ENCODE data around the gene ESYT1.

DNA sequence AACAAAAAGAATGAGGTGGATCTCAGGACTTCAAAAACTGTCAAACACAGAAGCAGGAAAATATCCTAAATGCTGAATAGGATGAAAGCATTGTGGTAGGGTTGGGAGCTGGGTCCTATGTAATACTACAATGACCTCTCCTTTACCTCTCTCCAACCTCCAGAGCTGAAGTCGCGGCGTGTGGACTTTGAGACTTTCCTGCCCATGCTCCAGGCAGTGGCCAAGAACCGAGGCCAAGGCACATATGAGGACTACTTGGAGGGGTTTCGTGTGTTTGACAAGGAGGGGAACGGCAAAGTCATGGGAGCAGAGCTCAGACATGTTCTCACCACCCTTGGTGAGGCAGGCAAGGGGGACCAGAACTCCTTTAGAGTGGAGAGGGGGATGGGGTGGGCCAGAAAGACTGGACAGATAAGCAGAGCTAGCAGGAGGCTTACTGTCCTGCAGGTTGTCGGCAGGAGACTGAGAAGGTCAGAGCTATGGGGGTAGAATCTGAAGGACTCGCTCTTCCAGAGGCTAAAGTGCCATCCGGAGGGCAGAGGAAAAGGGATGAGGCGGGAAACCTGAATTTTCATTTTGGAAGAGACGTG, 27.3 kb downstream of the ESYT1 start:
- TF ChIP-seq SIN3A (IDR thresholded peaks at IDR 0.05; ENCODE audit: borderline replicate concordance, insufficient read depth, low read length) (no peak), REST (IDR thresholded peaks at IDR 0.05; ENCODE audit: insufficient read depth in 1 of 2, low read depth in 2 of 2, low read length in 2 of 2) (no peak), POLR2AphosphoS5 (IDR thresholded peaks at IDR 0.05; ENCODE audit: low read depth, low read length) (no peak), TAF1 (IDR thresholded peaks at IDR 0.05; ENCODE audit: borderline replicate concordance, insufficient read depth, low read length) (no peak)

Measured in PFSK-1 (cell line).